ENCODE results near the gene CANT1.

CANT1 gene

DNA sequence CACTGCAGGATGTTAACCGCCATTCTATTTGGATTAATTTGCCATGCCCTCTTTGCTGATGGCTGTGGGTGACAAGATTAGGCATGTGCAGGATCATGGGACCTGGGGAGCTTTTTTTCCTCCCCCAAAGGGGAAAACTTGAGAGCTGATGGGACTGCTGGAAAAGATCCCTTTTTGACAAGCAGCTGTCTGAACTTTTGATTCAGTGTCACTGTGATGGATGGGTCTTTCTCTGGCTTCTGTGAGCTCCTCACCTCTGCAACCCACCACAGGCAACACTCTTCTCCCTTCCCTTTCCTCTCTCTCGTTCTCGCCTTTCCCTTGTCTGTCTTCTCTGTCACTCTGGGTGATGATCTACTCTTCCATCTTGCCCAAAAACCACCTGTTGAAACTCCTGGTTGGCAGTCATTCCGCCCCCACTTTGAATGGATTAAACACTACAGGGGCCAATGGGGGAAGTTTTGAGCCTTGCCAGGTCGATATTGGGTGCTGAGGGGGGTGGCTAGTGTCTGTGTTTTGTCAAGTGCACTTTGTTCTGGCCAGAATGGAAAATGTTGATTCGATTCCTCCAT, 3.1 kb upstream of the CANT1 start:
- DNase-seq (ENCODE audit: low read depth) = no peak
- H3K4me1 ChIP-seq (ENCODE audit: control insufficient read depth, insufficient read depth, low read length) = peaks cover 19% of the 10 kb centered on the region
- H3K27me3 ChIP-seq (replicated peaks; ENCODE audit: control insufficient read depth, insufficient read depth, low read length) = no peaks in the 10 kb centered on the region
- no peak overlapping the region for H3K9ac ChIP-seq (ENCODE audit: low read length)
- H3K9me3 ChIP-seq (ENCODE audit: control insufficient read depth, low read length) = no peaks in the 10 kb centered on the region
- no peak overlapping the region for H3K4me3 ChIP-seq (ENCODE audit: low read length)
- no peaks in the 10 kb centered on the region for H3K36me3 ChIP-seq (ENCODE audit: control insufficient read depth, insufficient read depth, low read length, severe bottlenecking)

DNA sequence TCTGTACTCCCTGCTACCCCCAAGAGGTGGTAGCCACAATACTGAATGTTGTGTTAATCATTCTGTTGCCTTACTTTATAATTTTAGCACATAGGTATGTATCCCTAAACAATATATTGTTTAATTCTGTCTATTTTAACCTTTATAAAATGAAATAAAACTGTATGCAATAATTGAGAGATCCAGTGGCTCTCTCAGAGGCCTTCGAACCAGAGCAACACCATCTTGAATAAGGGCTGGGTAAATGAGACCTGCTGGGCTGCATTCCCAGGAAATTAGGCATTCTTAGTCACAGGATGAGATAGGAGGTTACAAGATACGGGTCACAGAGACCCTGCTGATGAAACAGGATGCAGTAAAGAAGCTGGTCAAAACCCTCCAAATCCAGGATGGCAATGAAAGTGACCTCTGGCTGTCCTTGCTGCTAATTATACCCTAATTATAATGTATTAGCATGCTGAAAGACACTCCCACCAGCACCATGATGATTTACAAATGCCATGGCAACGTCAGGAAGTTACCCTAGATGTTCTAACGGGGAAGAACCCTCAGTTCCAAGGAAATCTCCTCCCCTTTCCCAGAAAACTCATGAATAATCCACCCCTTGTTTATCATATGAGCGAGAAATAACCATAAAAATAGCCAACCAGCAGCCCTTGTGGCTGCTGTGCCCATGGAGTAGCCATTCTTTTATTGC, 2.0 kb upstream of the CANT1 start:
- no peak for DNase-seq (ENCODE audit: low read depth)
- Histone ChIP-seq H3K4me3 (ENCODE audit: low read length) (no peak overlapping the region), H3K36me3 (ENCODE audit: control insufficient read depth, insufficient read depth, low read length, severe bottlenecking) (no peaks in the 10 kb centered on the region), H3K4me1 (ENCODE audit: control insufficient read depth, insufficient read depth, low read length) (peaks cover 28% of the 10 kb centered on the region), H3K9me3 (ENCODE audit: control insufficient read depth, low read length) (no peaks in the 10 kb centered on the region), H3K27me3 (replicated peaks; ENCODE audit: control insufficient read depth, insufficient read depth, low read length) (no peaks in the 10 kb centered on the region), H3K9ac (ENCODE audit: low read length) (no peak overlapping the region)

DNA sequence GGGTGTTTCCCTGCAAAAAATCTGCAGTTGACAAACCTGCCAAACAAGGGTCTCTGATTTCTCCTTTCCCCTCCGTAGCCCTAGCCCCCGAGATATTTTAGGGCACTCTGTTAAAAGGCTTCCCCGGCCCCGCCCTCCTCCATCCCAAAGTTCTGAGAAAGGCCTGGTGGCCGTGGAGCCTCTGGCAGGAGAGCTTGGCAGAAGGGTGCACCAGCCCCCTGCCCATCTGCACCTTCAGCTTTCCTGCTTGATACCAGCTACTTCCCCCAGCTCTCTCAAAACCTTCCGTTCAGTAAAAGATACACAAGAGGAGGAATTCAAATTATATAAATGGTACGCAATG, 711 bp upstream of the CANT1 start:
- Histone ChIP-seq H3K9me3 (ENCODE audit: control insufficient read depth, low read length) (no peaks in the 10 kb centered on the region), H3K4me1 (ENCODE audit: control insufficient read depth, insufficient read depth, low read length) (peaks cover 28% of the 10 kb centered on the region), H3K36me3 (ENCODE audit: control insufficient read depth, insufficient read depth, low read length, severe bottlenecking) (no peaks in the 10 kb centered on the region), H3K4me3 (ENCODE audit: low read length) (peak overlapping the region; percentile 99), H3K9ac (ENCODE audit: low read length) (peak overlapping the region; percentile 98), H3K27me3 (replicated peaks; ENCODE audit: control insufficient read depth, insufficient read depth, low read length) (no peaks in the 10 kb centered on the region)
- no peak for DNase-seq (ENCODE audit: low read depth)

DNA sequence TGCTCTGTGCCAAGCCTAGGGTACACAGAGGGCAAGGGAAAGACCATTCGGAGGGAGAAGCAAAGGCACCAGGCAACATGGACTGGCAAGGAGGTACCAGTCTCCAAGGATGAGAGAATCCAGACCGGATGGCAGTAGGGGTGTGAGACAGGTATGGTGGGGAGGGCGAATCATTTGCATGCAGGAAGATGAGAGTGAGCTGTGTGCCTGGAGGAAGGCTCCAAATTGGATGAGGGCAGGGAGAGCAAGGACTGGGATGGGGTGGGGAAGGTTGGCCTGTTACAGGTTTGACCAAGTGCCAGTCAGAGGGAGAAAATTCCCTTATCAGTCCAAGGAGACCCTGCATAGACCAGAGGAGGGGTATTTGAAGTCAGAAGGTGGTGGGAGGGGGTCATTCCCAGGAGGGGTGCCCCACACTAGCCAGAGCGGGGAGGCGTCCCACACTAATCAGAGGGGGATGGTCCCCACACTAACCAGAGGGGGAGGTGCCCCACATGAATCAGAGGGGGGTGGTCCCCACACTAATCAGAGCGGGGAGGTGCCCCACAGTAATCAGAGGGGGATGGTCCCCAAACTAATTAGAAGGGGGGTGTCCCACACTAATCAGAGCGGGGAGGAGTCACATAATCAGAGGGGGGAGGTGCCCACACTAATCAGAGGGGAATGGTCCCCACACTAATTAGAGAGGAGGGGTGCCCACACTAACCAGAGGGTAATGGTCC, 737 bp downstream of the CANT1 start:
- peaks cover 28% of the 10 kb centered on the region for H3K4me1 ChIP-seq (ENCODE audit: control insufficient read depth, insufficient read depth, low read length)
- no peaks in the 10 kb centered on the region for H3K27me3 ChIP-seq (replicated peaks; ENCODE audit: control insufficient read depth, insufficient read depth, low read length)
- no peak for DNase-seq (ENCODE audit: low read depth)
- peak overlapping the region; percentile 98 for H3K9ac ChIP-seq (ENCODE audit: low read length)
- H3K36me3 ChIP-seq (ENCODE audit: control insufficient read depth, insufficient read depth, low read length, severe bottlenecking) = no peaks in the 10 kb centered on the region
- H3K4me3 ChIP-seq (ENCODE audit: low read length) = peak overlapping the region; percentile 99
- no peaks in the 10 kb centered on the region for H3K9me3 ChIP-seq (ENCODE audit: control insufficient read depth, low read length)

DNA sequence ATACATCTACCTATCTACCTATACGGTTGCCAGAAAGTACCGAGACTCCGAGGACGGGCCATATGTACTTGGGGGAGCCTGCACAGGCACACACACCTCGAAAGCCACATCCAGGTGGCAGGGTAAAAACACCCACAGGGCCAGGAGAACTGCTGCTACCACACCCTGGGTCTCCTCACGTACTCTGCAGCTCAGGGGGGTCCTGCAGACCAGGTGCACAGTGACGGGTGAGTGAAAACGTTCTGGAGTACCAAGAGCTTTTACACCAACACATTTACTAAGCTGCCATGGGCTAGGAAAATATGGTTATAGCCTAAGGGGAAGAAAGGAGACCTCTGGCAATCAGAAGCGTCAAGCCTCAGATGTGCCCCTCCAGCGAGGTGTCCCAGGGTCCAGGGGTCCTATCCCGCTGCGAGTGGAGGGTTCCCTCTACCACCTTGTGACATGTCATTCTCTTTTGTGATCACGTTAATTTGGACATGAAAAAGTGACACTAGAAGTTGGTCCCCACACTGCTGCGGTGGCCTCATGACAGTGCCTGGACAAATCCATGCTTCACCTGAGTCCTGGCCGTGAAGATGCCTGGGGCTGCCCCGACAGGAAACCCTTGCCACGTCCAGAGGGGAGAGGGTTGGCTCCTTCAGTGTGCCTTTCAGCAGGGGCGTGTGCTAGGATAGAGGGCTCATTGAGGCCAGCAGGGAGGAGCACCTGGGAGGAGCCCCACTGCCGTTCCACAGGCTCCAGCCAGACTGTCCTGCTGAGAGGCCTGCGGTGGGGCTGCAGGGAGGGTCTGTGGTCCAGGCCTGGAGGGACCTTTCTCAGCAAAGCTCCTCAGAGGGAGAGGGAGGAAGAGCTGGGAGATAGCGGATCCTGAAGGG, 1.8 kb downstream of the CANT1 start:
- no peaks in the 10 kb centered on the region for H3K9me3 ChIP-seq (ENCODE audit: control insufficient read depth, low read length)
- no peaks in the 10 kb centered on the region for H3K27me3 ChIP-seq (replicated peaks; ENCODE audit: control insufficient read depth, insufficient read depth, low read length)
- H3K36me3 ChIP-seq (ENCODE audit: control insufficient read depth, insufficient read depth, low read length, severe bottlenecking) = no peaks in the 10 kb centered on the region
- DNase-seq (ENCODE audit: low read depth) = no peak
- peak overlapping the region; percentile 99 for H3K4me3 ChIP-seq (ENCODE audit: low read length)
- no peak overlapping the region for H3K9ac ChIP-seq (ENCODE audit: low read length)
- peaks cover 28% of the 10 kb centered on the region for H3K4me1 ChIP-seq (ENCODE audit: control insufficient read depth, insufficient read depth, low read length)

DNA sequence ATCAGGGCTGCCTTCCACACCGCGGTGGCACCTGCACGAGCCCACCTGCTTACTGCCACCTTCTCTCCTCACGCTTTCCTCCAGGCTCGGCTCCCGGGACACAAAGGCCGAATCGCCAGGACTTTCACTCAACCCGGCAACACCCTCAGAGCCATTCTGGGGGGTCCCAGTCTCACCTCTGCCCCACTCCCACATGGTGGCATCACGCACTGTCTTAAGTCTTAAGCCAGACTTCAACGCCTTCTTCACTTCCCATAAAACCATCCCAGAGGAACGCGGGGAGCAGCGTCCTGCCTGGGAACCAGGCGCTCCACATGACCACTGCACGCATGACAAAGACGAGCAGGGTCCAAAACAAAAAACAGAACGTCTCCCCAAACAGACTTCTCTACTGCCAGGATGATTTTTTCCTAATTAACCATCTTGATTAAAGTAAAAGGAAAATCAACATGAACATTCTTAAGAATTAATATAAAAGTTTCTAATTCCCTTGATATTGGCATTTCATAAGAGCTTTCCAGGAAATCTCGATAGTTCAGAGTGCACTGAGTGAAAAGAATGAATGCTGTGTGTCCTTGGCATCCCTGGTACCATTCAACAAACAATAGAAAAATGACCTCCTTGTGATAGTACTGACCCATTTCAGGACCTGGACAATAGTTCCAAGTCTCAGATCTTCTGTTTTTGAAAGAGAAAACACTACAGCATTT, 2.6 kb downstream of the CANT1 start:
- H3K4me3 ChIP-seq (ENCODE audit: low read length) = no peak overlapping the region

DNA sequence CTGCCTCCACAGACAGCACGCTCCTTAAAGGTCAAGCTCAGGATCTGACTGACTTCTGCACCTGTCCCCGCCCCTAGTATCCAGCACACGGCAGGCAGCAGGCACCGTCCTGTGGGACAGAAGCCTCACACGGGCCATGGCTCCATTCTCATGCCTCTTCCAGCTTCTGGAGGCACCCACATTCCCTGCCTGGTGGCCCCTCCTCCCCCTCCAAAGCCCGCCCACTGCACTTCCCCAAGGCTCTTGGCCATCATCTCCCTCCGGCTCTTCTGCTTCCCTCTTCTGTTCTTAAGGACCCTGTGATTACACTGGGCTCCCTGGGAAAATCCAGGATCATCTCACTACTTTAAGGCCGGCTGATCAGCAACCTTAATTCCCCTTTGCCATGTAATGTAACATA, 3.5 kb downstream of the CANT1 start:
- H3K36me3 ChIP-seq (ENCODE audit: control insufficient read depth, insufficient read depth, low read length, severe bottlenecking) = peaks cover 4% of the 10 kb centered on the region
- H3K9ac ChIP-seq (ENCODE audit: low read length) = no peak overlapping the region
- H3K27me3 ChIP-seq (replicated peaks; ENCODE audit: control insufficient read depth, insufficient read depth, low read length) = no peaks in the 10 kb centered on the region
- DNase-seq (ENCODE audit: low read depth) = no peak
- H3K4me1 ChIP-seq (ENCODE audit: control insufficient read depth, insufficient read depth, low read length) = peaks cover 28% of the 10 kb centered on the region
- no peak overlapping the region for H3K4me3 ChIP-seq (ENCODE audit: low read length)
- H3K9me3 ChIP-seq (ENCODE audit: control insufficient read depth, low read length) = no peaks in the 10 kb centered on the region

More for the DNA sequence above, 2.6 kb downstream of the CANT1 start:
- Histone ChIP-seq H3K4me1 (ENCODE audit: control insufficient read depth, insufficient read depth, low read length) (peaks cover 28% of the 10 kb centered on the region), H3K9ac (ENCODE audit: low read length) (no peak overlapping the region), H3K27me3 (replicated peaks; ENCODE audit: control insufficient read depth, insufficient read depth, low read length) (no peaks in the 10 kb centered on the region), H3K36me3 (ENCODE audit: control insufficient read depth, insufficient read depth, low read length, severe bottlenecking) (peaks cover 4% of the 10 kb centered on the region), H3K9me3 (ENCODE audit: control insufficient read depth, low read length) (no peaks in the 10 kb centered on the region)
- no peak for DNase-seq (ENCODE audit: low read depth)

DNA sequence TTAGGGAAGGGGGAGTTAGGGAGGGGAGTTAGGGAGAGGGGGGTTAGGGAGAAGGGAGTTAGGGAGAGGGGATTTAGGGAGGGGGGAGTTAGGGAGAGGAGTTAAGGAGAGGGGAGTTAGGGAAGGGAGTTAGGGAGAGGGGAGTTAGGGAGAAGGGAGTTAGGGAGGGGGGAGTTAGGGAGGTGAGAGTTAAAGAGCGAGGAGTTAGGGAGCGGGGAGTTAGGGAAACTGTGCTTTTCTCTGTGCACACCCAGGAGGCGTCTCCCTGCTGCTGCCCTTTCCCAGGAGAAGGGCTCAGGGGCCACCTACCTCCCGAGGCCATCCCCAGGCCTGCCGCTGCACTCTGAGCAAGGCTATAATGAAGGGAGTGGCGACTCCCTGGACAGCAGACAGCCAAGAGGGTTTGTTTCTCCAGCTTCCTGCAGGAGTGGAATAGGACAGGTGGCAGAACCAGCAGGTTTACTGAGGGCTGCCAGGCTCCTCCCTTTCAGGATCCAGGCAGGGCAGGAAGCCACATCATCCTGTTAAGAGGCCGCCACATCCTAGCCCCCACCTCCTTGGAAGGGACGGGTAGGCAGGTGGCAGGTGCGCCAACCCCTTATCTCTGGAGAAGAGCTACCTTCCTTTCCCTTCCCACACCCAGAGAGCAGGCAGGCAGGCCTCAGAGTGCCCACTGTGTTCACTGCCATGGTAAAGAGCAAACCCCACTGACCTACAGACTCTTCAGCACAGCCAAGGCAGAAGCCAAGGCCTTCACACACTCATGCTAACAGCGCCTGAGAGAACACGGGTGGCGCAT, 4.3 kb downstream of the CANT1 start:
- H3K36me3 ChIP-seq (ENCODE audit: control insufficient read depth, insufficient read depth, low read length, severe bottlenecking) = peaks cover 4% of the 10 kb centered on the region
- no peak for DNase-seq (ENCODE audit: low read depth)
- peaks cover 27% of the 10 kb centered on the region for H3K4me1 ChIP-seq (ENCODE audit: control insufficient read depth, insufficient read depth, low read length)
- no peaks in the 10 kb centered on the region for H3K27me3 ChIP-seq (replicated peaks; ENCODE audit: control insufficient read depth, insufficient read depth, low read length)
- H3K9me3 ChIP-seq (ENCODE audit: control insufficient read depth, low read length) = no peaks in the 10 kb centered on the region
- no peak overlapping the region for H3K9ac ChIP-seq (ENCODE audit: low read length)
- H3K4me3 ChIP-seq (ENCODE audit: low read length) = no peak overlapping the region

DNA sequence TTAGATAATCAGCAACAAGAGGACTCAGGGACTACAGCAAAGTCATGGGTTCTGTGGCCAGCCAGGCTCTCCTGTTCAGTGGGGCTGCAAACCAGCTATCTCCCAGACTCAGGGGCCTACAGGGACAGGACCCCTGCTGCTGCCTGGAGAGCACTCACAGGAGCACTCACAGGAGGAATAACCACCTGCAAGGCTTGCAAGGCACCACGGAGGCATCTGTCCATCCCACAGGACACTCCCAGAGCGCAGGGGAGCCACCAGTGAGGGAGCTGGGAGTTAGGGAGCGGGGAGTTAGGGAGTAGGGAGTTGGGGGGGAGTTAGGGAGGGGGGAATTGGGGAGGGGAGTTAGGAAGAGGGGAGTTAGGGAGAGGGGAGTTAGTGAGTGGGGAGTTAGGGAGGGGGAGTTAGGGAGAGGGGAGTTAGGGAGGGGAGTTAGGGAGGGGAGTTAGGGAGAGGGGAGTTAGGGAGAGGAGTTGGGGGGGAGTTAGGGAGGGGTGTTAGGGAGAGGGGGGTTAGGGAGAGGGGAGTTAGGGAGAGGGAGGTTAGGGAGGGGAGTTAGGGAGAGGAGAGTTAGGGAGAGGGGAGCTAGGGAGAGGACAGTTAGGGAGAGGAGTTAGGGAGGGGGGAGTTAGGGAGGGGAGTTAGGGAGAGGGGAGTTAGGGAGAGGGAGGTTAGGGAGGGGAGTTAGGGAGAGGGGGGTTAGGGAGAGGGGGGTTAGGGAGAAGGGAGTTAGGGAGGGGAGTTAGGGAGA, 5.7 kb downstream of the CANT1 start:
- no peak overlapping the region for H3K4me3 ChIP-seq (ENCODE audit: low read length)
- H3K27me3 ChIP-seq (replicated peaks; ENCODE audit: control insufficient read depth, insufficient read depth, low read length) = no peaks in the 10 kb centered on the region
- no peak overlapping the region for H3K9ac ChIP-seq (ENCODE audit: low read length)

More for the DNA sequence above, 5.7 kb downstream of the CANT1 start:
- Histone ChIP-seq H3K36me3 (ENCODE audit: control insufficient read depth, insufficient read depth, low read length, severe bottlenecking) (peaks cover 7% of the 10 kb centered on the region), H3K4me1 (ENCODE audit: control insufficient read depth, insufficient read depth, low read length) (peaks cover 20% of the 10 kb centered on the region), H3K9me3 (ENCODE audit: control insufficient read depth, low read length) (no peaks in the 10 kb centered on the region)
- DNase-seq (ENCODE audit: low read depth) = no peak

All from adipocyte (in vitro differentiated cells).